ENCODE results near the gene MFAP4. TPM values are rescaled to one million over a fixed set of nuclear protein-coding genes. Genes with fewer than 3 reads are reported as not detected.
A peak's percentile ranks its signal among the peaks of the same experiment; 100 is the strongest.

The MFAP4 gene
- polyA plus RNA-seq, 3 donors = 0.12 to 0.73 (median 0.12) TPM

GRCh38 chr17:19410091-19410490 lies 23.1 kb upstream of the MFAP4 start:
- Mint-ChIP-seq H3K27me3 (ENCODE audit: low read depth in 3 of 3) (peaks cover 10 to 19% (median 13%) of the 10 kb centered on the region in 3 donors), H3K27ac (peak overlapping the region in 2 of 7 donors; percentile 17 to 51), H3K4me1 (no peaks in the 10 kb centered on the region), H3K4me3 (no peak overlapping the region), H3K36me3 (no peaks in the 10 kb centered on the region), H3K9me3 (no peaks in the 10 kb centered on the region)
- 98% methylated on average over 4 of the region's 6 CpGs for WGBS (ENCODE audit: insufficient coverage)
- H3K4me2 ChIP-seq (replicated peaks; ENCODE audit: extremely low read depth, low read length, poor library complexity, severe bottlenecking) = no peak overlapping the region
- no peaks in the 10 kb centered on the region for H4K20me1 ChIP-seq (ENCODE audit: insufficient read depth, low read length)
- no peaks in the 10 kb centered on the region for H3K9me3 ChIP-seq (replicated peaks in 1 of 2; ENCODE audit: control insufficient read depth in 1 of 2, insufficient read depth in 1 of 2, low read length in 2 of 2)
- no peaks in the 10 kb centered on the region for H3K79me2 ChIP-seq (ENCODE audit: insufficient read depth, low read length)
- no peaks in the 10 kb centered on the region for H3K36me3 ChIP-seq (replicated peaks in 1 of 2; ENCODE audit: control insufficient read depth in 1 of 2, insufficient read depth in 2 of 2, low read length in 2 of 2)
- no peak overlapping the region for H3K27ac ChIP-seq (ENCODE audit: low read depth in 1 of 2, low read length in 2 of 2)
- no peak overlapping the region for H3K9ac ChIP-seq (ENCODE audit: insufficient read depth, low read length, poor library complexity, severe bottlenecking)
- no peaks in the 10 kb centered on the region for H3K4me1 ChIP-seq (ENCODE audit: control insufficient read depth in 1 of 2, insufficient read depth in 2 of 2, low read length in 2 of 2)
- DNase-seq = no peak
- no peak overlapping the region for H3K4me3 ChIP-seq (replicated peaks in 1 of 3; ENCODE audit: low read depth in 2 of 3, low read length in 3 of 3)
- intact Hi-C loops (cut with micrococcal nuclease) = loop anchor here in 1 of 2 donors (10.0 kb wide), 1 partner anchor 45 kb away; the partner anchor contains the start of gene B9D1
- peaks cover 0 to 9% of the 10 kb centered on the region in 2 donors for H3K27me3 ChIP-seq (ENCODE audit: control insufficient read depth in 2 of 2, insufficient read depth in 2 of 2, low read length in 2 of 2)
- no peak overlapping the region for H2AFZ ChIP-seq (ENCODE audit: insufficient read depth, low read depth, low read length, poor library complexity, severe bottlenecking)
- TF ChIP-seq CTCF (IDR thresholded peaks at IDR 0.05) = no peak

GRCh38 chr17:19409509-19409908 lies 22.5 kb upstream of the MFAP4 start:
- peaks cover 0 to 9% of the 10 kb centered on the region in 2 donors for H3K27me3 ChIP-seq (ENCODE audit: control insufficient read depth in 2 of 2, insufficient read depth in 2 of 2, low read length in 2 of 2)
- no peaks in the 10 kb centered on the region for H3K36me3 ChIP-seq (replicated peaks in 1 of 2; ENCODE audit: control insufficient read depth in 1 of 2, insufficient read depth in 2 of 2, low read length in 2 of 2)
- no peaks in the 10 kb centered on the region for H3K9me3 ChIP-seq (replicated peaks in 1 of 2; ENCODE audit: control insufficient read depth in 1 of 2, insufficient read depth in 1 of 2, low read length in 2 of 2)
- 74% methylated on average over 3 of the region's 3 CpGs for WGBS (ENCODE audit: insufficient coverage)
- Mint-ChIP-seq H3K4me1 (no peaks in the 10 kb centered on the region), H3K27ac (peak overlapping the region in 1 of 7 donors; percentile 63), H3K27me3 (ENCODE audit: low read depth in 3 of 3) (peaks cover 10 to 15% (median 13%) of the 10 kb centered on the region in 3 donors), H3K9me3 (no peaks in the 10 kb centered on the region), H3K4me3 (no peak overlapping the region), H3K36me3 (no peaks in the 10 kb centered on the region)
- no peak for TF ChIP-seq CTCF (IDR thresholded peaks at IDR 0.05)
- H2AFZ ChIP-seq (ENCODE audit: insufficient read depth, low read depth, low read length, poor library complexity, severe bottlenecking) = no peak overlapping the region
- no peaks in the 10 kb centered on the region for H4K20me1 ChIP-seq (ENCODE audit: insufficient read depth, low read length)
- intact Hi-C loops (cut with micrococcal nuclease) = loop anchor here in 1 of 2 donors (5.0 kb wide), 1 partner anchor 33 kb away; no protein-coding TSS in a partner anchor
- H3K27ac ChIP-seq (ENCODE audit: low read depth in 1 of 2, low read length in 2 of 2) = no peak overlapping the region
- no peak overlapping the region for H3K4me2 ChIP-seq (replicated peaks; ENCODE audit: extremely low read depth, low read length, poor library complexity, severe bottlenecking)
- H3K4me1 ChIP-seq (ENCODE audit: control insufficient read depth in 1 of 2, insufficient read depth in 2 of 2, low read length in 2 of 2) = no peaks in the 10 kb centered on the region
- no peaks in the 10 kb centered on the region for H3K79me2 ChIP-seq (ENCODE audit: insufficient read depth, low read length)
- no peak for DNase-seq
- H3K9ac ChIP-seq (ENCODE audit: insufficient read depth, low read length, poor library complexity, severe bottlenecking) = no peak overlapping the region
- H3K4me3 ChIP-seq (replicated peaks in 1 of 3; ENCODE audit: low read depth in 2 of 3, low read length in 3 of 3) = no peak overlapping the region
